ENCODE measurements around the gene PLCD3. TPM values are rescaled to one million over a fixed set of nuclear protein-coding genes. Genes with fewer than 3 reads are reported as not detected.

PLCD3 gene
- total RNA-seq, 4 donors from 2014 or later: 1.5 to 90.8 (median 8.9) TPM

- H3K36me3 ChIP-seq: no peaks in the 10 kb centered on the region
These were observed 69.1 kb downstream of the PLCD3 start for GRCh38 chr17:45063198-45063597.

GRCh38 chr17:45061606-45062205 lies 70.6 kb downstream of the PLCD3 start:
- intact Hi-C loops (cut with DNase I; ENCODE audit: low total_unique reads): no loop called here
- TF ChIP-seq POLR2A (IDR thresholded peaks at IDR 0.05): no peak
- no peak for TF ChIP-seq CTCF (IDR thresholded peaks at IDR 0.05)
- Histone ChIP-seq H3K27me3 (no peaks in the 10 kb centered on the region), H3K36me3 (no peaks in the 10 kb centered on the region), H3K27ac (peak overlapping the region; percentile 90 to 92), H3K9me3 (no peaks in the 10 kb centered on the region), H3K4me1 (peaks cover 0 to 5% of the 10 kb centered on the region in 2 donors), H3K4me3 (peak overlapping the region; percentile 75 to 80)
- DNase-seq: no peak

More at GRCh38 chr17:45063198-45063597, 69.1 kb downstream of the PLCD3 start:
- Histone ChIP-seq H3K27me3 (no peaks in the 10 kb centered on the region), H3K4me3 (no peak overlapping the region), H3K4me1 (peaks cover 0 to 5% of the 10 kb centered on the region in 2 donors), H3K27ac (no peak overlapping the region), H3K9me3 (no peaks in the 10 kb centered on the region)
- intact Hi-C loops (cut with DNase I; ENCODE audit: low total_unique reads): no loop called here
- DNase-seq: no peak
- TF ChIP-seq CTCF (IDR thresholded peaks at IDR 0.05) (no peak), POLR2A (IDR thresholded peaks at IDR 0.05) (no peak)

GRCh38 chr17:45060797-45061605 lies 71.3 kb downstream of the PLCD3 start, which contains the start of gene NMT1:
Gene NMT1, plus strand, starts transcription at chr17:45061317. Its CDS starts 13 bp downstream, at chr17:45061330.
- DNase-seq: peak; percentile 98 to 99
- TF ChIP-seq CTCF (IDR thresholded peaks at IDR 0.05): peak in 1 of 4 experiments; percentile 6
- peak; percentile 0 to 89 for TF ChIP-seq POLR2A (IDR thresholded peaks at IDR 0.05)
- H3K27me3 ChIP-seq: no peaks in the 10 kb centered on the region
- H3K36me3 ChIP-seq: no peaks in the 10 kb centered on the region
- H3K9me3 ChIP-seq: no peaks in the 10 kb centered on the region
- peak within 1 kb of the TSS; percentile 90 to 92 for H3K27ac ChIP-seq
- H3K4me3 ChIP-seq: peak within 1 kb of the TSS; percentile 75 to 80
- intact Hi-C loops (cut with DNase I; ENCODE audit: low total_unique reads): no loop called here
- peaks cover 0 to 5% of the 10 kb centered on the region in 2 donors for H3K4me1 ChIP-seq

- H3K4me1 ChIP-seq: peaks cover 0 to 5% of the 10 kb centered on the region in 2 donors
These were observed 71.9 kb downstream of the PLCD3 start for GRCh38 chr17:45060382-45060796.

More at GRCh38 chr17:45060382-45060796, 71.9 kb downstream of the PLCD3 start:
- Histone ChIP-seq H3K9me3 (no peaks in the 10 kb centered on the region), H3K27me3 (no peaks in the 10 kb centered on the region), H3K4me3 (peak overlapping the region; percentile 75 to 80), H3K36me3 (no peaks in the 10 kb centered on the region), H3K27ac (peak overlapping the region; percentile 82 to 89)
- intact Hi-C loops (cut with DNase I; ENCODE audit: low total_unique reads): no loop called here
- TF ChIP-seq CTCF (IDR thresholded peaks at IDR 0.05): no peak
- TF ChIP-seq POLR2A (IDR thresholded peaks at IDR 0.05): no peak
- DNase-seq: no peak

Small RNA genes lying within 50 kb of the gene (microRNA-seq; reads per million reads assigned to microRNA genes)
- not detected for gene MIR6784 (ENCODE audit: borderline microRNAs expressed, borderline replicate concordance)

Small RNA genes lying within 50 kb of the gene (small RNA-seq; reads per million reads assigned to genes)
- not detected for gene MIR6784
- not detected for gene RF00019

Other genes starting within 250 kb of the PLCD3 start
- 100 to 1,000 TPM in 2 of 4 donors, 10 to 100 TPM in 2; 12.4 to 129 (median 64.7) TPM for gene EFTUD2, start 233.1 kb downstream of the PLCD3 start, total RNA-seq
- 1 to 10 TPM in 1 of 4 donors, not detected in 3; 3.7 TPM for gene GFAP, start 217.0 kb downstream of the PLCD3 start, total RNA-seq
- gene KIF18B, start 184.7 kb downstream of the PLCD3 start, total RNA-seq: 1 to 10 TPM in 1 of 4 donors, not detected in 3; 4.4 TPM
- 10 to 100 TPM in 1 of 4 donors, 1 to 10 TPM in 1, under 1 TPM in 1, not detected in 1; 0.51 to 20.3 (median 3.3) TPM for gene C1QL1, start 164.2 kb downstream of the PLCD3 start, total RNA-seq
- gene DCAKD, start 80.9 kb downstream of the PLCD3 start, total RNA-seq: 10 to 100 TPM; 26.8 to 57.1 (median 37.7) TPM
- 100 to 1,000 TPM in 1 of 4 donors, 10 to 100 TPM in 3; 25.6 to 115 (median 72.3) TPM for gene NMT1, start 71.2 kb downstream of the PLCD3 start, total RNA-seq
- 10 to 100 TPM in 3 of 4 donors, 1 to 10 TPM in 1; 7.8 to 37.7 (median 26.1) TPM for gene ACBD4, start 3.2 kb upstream of the PLCD3 start, total RNA-seq
- 10 to 100 TPM; 23.8 to 60.6 (median 26.7) TPM for gene HEXIM1, start 16.0 kb upstream of the PLCD3 start, total RNA-seq
- 10 to 100 TPM in 1 of 4 donors, 1 to 10 TPM in 2, not detected in 1; 3.0 to 11.6 (median 7.6) TPM for gene HEXIM2, start 29.4 kb upstream of the PLCD3 start, total RNA-seq
- gene FMNL1, start 89.4 kb upstream of the PLCD3 start, total RNA-seq: 10 to 100 TPM in 1 of 4 donors, 1 to 10 TPM in 3; 2.6 to 12.3 (median 3.6) TPM
- gene SPATA32, start 129.6 kb upstream of the PLCD3 start, total RNA-seq: not detected
- 10 to 100 TPM in 1 of 4 donors, 1 to 10 TPM in 3; 1.0 to 22.1 (median 4.9) TPM for gene MAP3K14, start 184.5 kb upstream of the PLCD3 start, total RNA-seq